Astrocyte (in vitro differentiated cells and primary cell): ENCODE measurements around the gene GBE1. TPM values are rescaled to one million over a fixed set of nuclear protein-coding genes. Genes with fewer than 3 reads are reported as not detected.

Experiments used
- DNase-seq: peaks from one replicate; pipeline ENCODE4 v3.0.0-alpha.2; 2010; ENCODE audit warnings: low read depth
- FAIRE-seq: peaks from 2 replicates; lab custom pipeline; 2011; peaks lifted over from hg19 to GRCh38; lab: Jason Lieb, UNC
- H2AFZ ChIP-seq: 2 replicates; pipeline ENCODE4 v1.6.0; 2012; ENCODE audit warnings: low read depth, low read length, inconsistent platforms
- H3K27ac ChIP-seq: 2 replicates; pipeline ENCODE4 v1.5.1; 2011; ENCODE audit warnings: low read depth, low read length, inconsistent platforms
- H3K27me3 ChIP-seq: 2 replicates; pipeline ENCODE4 v1.6.0; 2011; ENCODE audit warnings: low read length, inconsistent platforms; ENCODE audit not compliant: insufficient read depth
- H3K36me3 ChIP-seq: 2 replicates; pipeline ENCODE4 v1.5.1; 2011; ENCODE audit warnings: low read length, inconsistent platforms; ENCODE audit not compliant: insufficient read depth
- H3K4me1 ChIP-seq: 2 replicates; pipeline ENCODE4 v1.5.1; 2011; ENCODE audit warnings: low read length, inconsistent platforms; ENCODE audit not compliant: insufficient read depth
- H3K4me2 ChIP-seq: 2 replicates; pipeline ENCODE4 v1.6.0; 2012; ENCODE audit warnings: low read length, inconsistent platforms
- H3K4me3 ChIP-seq: 2 replicates; pipeline ENCODE4 v1.5.1; 2011; ENCODE audit warnings: low read depth, mild to moderate bottlenecking, low read length, inconsistent platforms; ENCODE audit not compliant: insufficient read depth
- H3K79me2 ChIP-seq: 2 replicates; pipeline ENCODE4 v1.6.0; 2012; ENCODE audit warnings: mild to moderate bottlenecking, low read length, inconsistent platforms; ENCODE audit not compliant: insufficient read depth
- H3K9ac ChIP-seq: 2 replicates; pipeline ENCODE4 v1.6.0; 2012; ENCODE audit warnings: mild to moderate bottlenecking, low read length, inconsistent platforms
- H3K9me3 ChIP-seq: 2 replicates; pipeline ENCODE4 v1.5.1; 2012; ENCODE audit warnings: low read depth, mild to moderate bottlenecking, low read length, inconsistent platforms; ENCODE audit not compliant: insufficient read depth
- H4K20me1 ChIP-seq: 2 replicates; pipeline ENCODE4 v1.6.0; 2012; ENCODE audit warnings: low read length, inconsistent platforms; ENCODE audit not compliant: insufficient read depth
- H3K27ac Mint-ChIP-seq: one replicate; pipeline ENCODE4 v1.8.0; 2021; ENCODE audit warnings: mild to moderate bottlenecking, mixed read lengths; ENCODE audit not compliant: unreplicated experiment
- H3K27me3 Mint-ChIP-seq: one replicate; pipeline ENCODE4 v1.8.0; 2021; ENCODE audit warnings: low read depth, mixed read lengths; ENCODE audit not compliant: unreplicated experiment
- H3K36me3 Mint-ChIP-seq: one replicate; pipeline ENCODE4 v1.8.0; 2021; ENCODE audit warnings: low read depth, mixed read lengths; ENCODE audit not compliant: unreplicated experiment
- H3K4me1 Mint-ChIP-seq: one replicate; pipeline ENCODE4 v1.8.0; 2021; ENCODE audit warnings: low read depth, mixed read lengths; ENCODE audit not compliant: unreplicated experiment
- H3K4me3 Mint-ChIP-seq: one replicate; pipeline ENCODE4 v1.8.0; 2021; ENCODE audit warnings: mild to moderate bottlenecking, moderate library complexity, mixed read lengths; ENCODE audit not compliant: unreplicated experiment
- H3K9me3 Mint-ChIP-seq: one replicate; pipeline ENCODE4 v1.8.0; 2021; ENCODE audit warnings: mild to moderate bottlenecking, mixed read lengths; ENCODE audit not compliant: unreplicated experiment
- CTCF ChIP-seq: IDR thresholded peaks from 2 replicates; pipeline ENCODE4 v1.5.1; 2011; ENCODE audit warnings: low read depth, mild to moderate bottlenecking, inconsistent platforms, low read length, moderate library complexity; ENCODE audit not compliant: insufficient read depth
- EZH2 ChIP-seq: IDR thresholded peaks from 2 replicates; pipeline ENCODE4 v1.6.1; 2012; ENCODE audit warnings: mild to moderate bottlenecking, low read length, inconsistent platforms; ENCODE audit not compliant: insufficient read depth
- total RNA-seq: library from RNA; stranded (reverse); gene quantifications from 2 replicates; pipeline ENCODE4 v1.2.1, GENCODE V29; 2021

The GBE1 gene
- total RNA-seq, 1 donor from 2014 or later, result 58.6 TPM

- Histone ChIP-seq H4K20me1 (no peaks in the 10 kb centered on the region), H3K4me2 (peak overlapping the region; percentile 52), H3K27me3 (no peaks in the 10 kb centered on the region), H3K9me3 (no peaks in the 10 kb centered on the region), H3K4me3 (peak overlapping the region; percentile 12), H3K9ac (peak overlapping the region; percentile 49), H3K4me1 (peaks cover 27% of the 10 kb centered on the region), H3K27ac (peak overlapping the region; percentile 83), H3K36me3 (no peaks in the 10 kb centered on the region), H2AFZ (no peak overlapping the region), H3K79me2 (peaks cover 24% of the 10 kb centered on the region)
- H3K4me1 Mint-ChIP-seq, result peaks cover 28% of the 10 kb centered on the region
- H3K27me3 Mint-ChIP-seq, result no peaks in the 10 kb centered on the region
- no peaks in the 10 kb centered on the region for H3K9me3 Mint-ChIP-seq
- FAIRE-seq (no peak), DNase-seq (peak; percentile 72)
- TF ChIP-seq CTCF (no peak), EZH2 (no peak)
- peaks cover 2% of the 10 kb centered on the region for H3K36me3 Mint-ChIP-seq
- no peak overlapping the region for H3K27ac Mint-ChIP-seq
- H3K4me3 Mint-ChIP-seq, result no peak overlapping the region
Measured at GRCh38 chr3:81726735-81727134, 34.7 kb downstream of the GBE1 start.

DNA sequence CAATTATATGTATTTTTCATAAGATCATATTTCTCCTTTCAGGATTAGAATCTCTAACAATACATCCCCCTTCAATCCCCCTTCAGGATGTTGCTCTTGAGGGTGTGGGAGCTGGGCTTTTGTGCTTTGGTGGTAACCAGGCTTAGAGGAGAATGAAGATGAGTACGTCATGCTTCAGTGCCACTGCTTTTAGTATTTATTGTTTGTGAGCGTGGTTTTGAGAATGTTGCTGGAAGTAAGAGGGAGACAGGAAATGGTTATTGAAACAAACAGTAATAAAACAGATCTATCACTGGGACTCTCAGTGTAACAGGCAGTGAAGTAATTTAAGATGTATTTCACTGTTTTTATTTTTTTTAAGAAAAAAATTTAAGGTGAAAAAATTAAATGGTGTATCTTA is 35.3 kb downstream of the GBE1 start:
- H3K27ac ChIP-seq, result peak overlapping the region; percentile 83
- no peak for TF ChIP-seq EZH2
- no peak for TF ChIP-seq CTCF
- no peak overlapping the region for H2AFZ ChIP-seq
- H3K79me2 ChIP-seq, result peaks cover 25% of the 10 kb centered on the region
- H3K9me3 ChIP-seq, result no peaks in the 10 kb centered on the region
- no peaks in the 10 kb centered on the region for H3K27me3 ChIP-seq
- Mint-ChIP-seq H3K27ac (no peak overlapping the region), H3K9me3 (no peaks in the 10 kb centered on the region), H3K36me3 (no peaks in the 10 kb centered on the region), H3K27me3 (no peaks in the 10 kb centered on the region), H3K4me1 (peaks cover 28% of the 10 kb centered on the region), H3K4me3 (no peak overlapping the region)
- peaks cover 27% of the 10 kb centered on the region for H3K4me1 ChIP-seq
- H3K36me3 ChIP-seq, result no peaks in the 10 kb centered on the region
- DNase-seq (peak; percentile 29), FAIRE-seq (no peak)
- no peak overlapping the region for H3K9ac ChIP-seq
- no peak overlapping the region for H3K4me2 ChIP-seq
- H4K20me1 ChIP-seq, result no peaks in the 10 kb centered on the region
- no peak overlapping the region for H3K4me3 ChIP-seq

DNA sequence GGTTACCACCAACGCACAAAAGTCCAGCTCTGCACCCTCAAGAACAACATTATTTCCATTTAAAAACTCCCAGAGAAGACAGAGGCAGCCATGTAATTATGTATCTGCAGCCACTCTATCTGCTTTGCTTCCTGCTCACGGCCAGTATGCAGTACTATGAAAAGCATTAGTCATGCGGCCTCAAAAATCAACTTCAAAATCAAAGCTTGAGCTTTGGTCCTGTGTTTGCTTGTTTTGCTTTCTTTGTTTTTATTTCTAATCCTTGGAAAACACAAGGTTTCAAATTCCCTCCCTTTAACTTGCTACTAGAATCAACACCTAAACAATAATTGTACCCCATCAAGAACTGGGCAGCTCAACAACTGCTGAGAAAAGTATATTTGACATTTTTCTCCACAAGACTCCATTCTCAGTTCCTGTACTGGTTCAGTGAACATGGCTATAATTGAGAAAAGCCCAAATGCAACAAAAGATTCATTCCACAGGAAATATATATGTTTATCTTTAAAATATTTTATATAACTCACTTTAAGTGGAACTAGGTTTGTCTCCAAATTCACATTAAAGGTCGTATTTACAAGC is 37.6 kb downstream of the GBE1 start:
- Mint-ChIP-seq H3K36me3 (no peaks in the 10 kb centered on the region), H3K4me3 (no peak overlapping the region), H3K4me1 (peaks cover 14% of the 10 kb centered on the region), H3K27me3 (no peaks in the 10 kb centered on the region), H3K9me3 (no peaks in the 10 kb centered on the region), H3K27ac (peak overlapping the region; percentile 72)
- Histone ChIP-seq H3K27me3 (no peaks in the 10 kb centered on the region), H2AFZ (peak overlapping the region; percentile 68), H4K20me1 (no peaks in the 10 kb centered on the region), H3K4me3 (peak overlapping the region; percentile 34), H3K79me2 (peaks cover 18% of the 10 kb centered on the region), H3K4me1 (peaks cover 19% of the 10 kb centered on the region), H3K9ac (peak overlapping the region; percentile 70), H3K9me3 (no peaks in the 10 kb centered on the region), H3K36me3 (no peaks in the 10 kb centered on the region), H3K27ac (peak overlapping the region; percentile 77), H3K4me2 (peak overlapping the region; percentile 80)
- no peak for TF ChIP-seq CTCF
- no peak for TF ChIP-seq EZH2
- peak; percentile 47 for FAIRE-seq
- DNase-seq, result peak; percentile 63
